Caco-2 (cell line): ENCODE measurements around the gene RHBDD1. TPM values are rescaled to one million over a fixed set of nuclear protein-coding genes. Genes with fewer than 3 reads are reported as not detected.

Experiments used
- BruUV-seq: library from RNA; stranded (reverse); fragments of 400-500 nt; replicated peaks from 2 replicates; lab custom pipeline; 2021; lab: Mats Ljungman, UMichigan
- CTCF ChIA-PET: fragments of 300-600 bp; sonication (Branson Sonifier 250); formaldehyde crosslinking; loops from one replicate; lab custom pipeline; 2022; ENCODE audit warnings: antibody characterized with exemption; lab: Charles Lee
- POLR2A ChIA-PET: fragments of 300-600 bp; sonication (Branson Sonifier 250); formaldehyde crosslinking; loops from one replicate; lab custom pipeline; 2022; ENCODE audit warnings: antibody characterized with exemption; lab: Charles Lee
- DNase-seq, 2 experiments: peaks; one replicate each; pipeline versions ENCODE4 v3.0.0 to v3.0.0-alpha.2; 2020 to 2022
- H3K27me3 ChIP-seq: replicated peaks from 2 replicates; pipeline ENCODE4 v1.6.0; 2011; ENCODE audit warnings: low read length; ENCODE audit not compliant: control insufficient read depth, insufficient read depth
- H3K36me3 ChIP-seq: 2 replicates; pipeline ENCODE4 v1.5.1; 2011; ENCODE audit warnings: low read length; ENCODE audit not compliant: control insufficient read depth, insufficient read depth
- H3K4me1 ChIP-seq: fragments of 250-450 bp; sonication (Bioruptor Pico); 2 replicates; pipeline ENCODE4 v1.5.1; 2020; ENCODE audit warnings: mild to moderate bottlenecking
- H3K4me3 ChIP-seq: 2 replicates; pipeline ENCODE4 v1.5.1; 2011; ENCODE audit warnings: low read depth, mild to moderate bottlenecking, control low read depth, low read length
- H3K9me3 ChIP-seq: fragments of 250-450 bp; sonication (Bioruptor Pico); 2 replicates; pipeline ENCODE4 v1.5.1; 2020; ENCODE audit warnings: mild to moderate bottlenecking, moderate library complexity
- H3K27ac Mint-ChIP-seq: one replicate; pipeline ENCODE4 v1.8.0; 2022; ENCODE audit warnings: mixed read lengths; ENCODE audit not compliant: unreplicated experiment
- H3K27me3 Mint-ChIP-seq: one replicate; pipeline ENCODE4 v1.8.0; 2022; ENCODE audit warnings: mixed read lengths; ENCODE audit not compliant: insufficient read depth, unreplicated experiment
- H3K36me3 Mint-ChIP-seq: one replicate; pipeline ENCODE4 v1.8.0; 2022; ENCODE audit warnings: mild to moderate bottlenecking, mixed read lengths; ENCODE audit not compliant: insufficient read depth, unreplicated experiment
- H3K4me1 Mint-ChIP-seq: one replicate; pipeline ENCODE4 v1.8.0; 2022; ENCODE audit warnings: low read depth, mixed read lengths; ENCODE audit not compliant: unreplicated experiment
- H3K4me3 Mint-ChIP-seq: one replicate; pipeline ENCODE4 v1.8.0; 2022; ENCODE audit warnings: mild to moderate bottlenecking, moderate library complexity, mixed read lengths; ENCODE audit not compliant: unreplicated experiment
- H3K9me3 Mint-ChIP-seq: one replicate; pipeline ENCODE4 v1.8.0; 2022; ENCODE audit warnings: mixed read lengths; ENCODE audit not compliant: unreplicated experiment
- intact Hi-C: fragments of 100-400 bp; cut with micrococcal nuclease; formaldehyde crosslinking; loops from one replicate; pipeline ENCODE4 v1.10.0; 2022; ENCODE audit not compliant: unreplicated experiment
- total RNA-seq: library from RNA; stranded (reverse); gene quantifications from 2 replicates; pipeline ENCODE4 v1.2.3, GENCODE V29; 2022
- TF ChIP-seq, protein P1 (sequence below), 2 experiments: fragments of 200-600 bp in 1 of 2; IDR thresholded peaks; 1 replicate in 1 of 2; 2 replicates in 1 of 2; pipeline versions ENCODE4 v1.5.1 to v1.8.0; 2011 to 2022; ENCODE audit warnings: antibody characterized with exemption in 1 of 2, control low read depth in 1 of 2, inconsistent platforms in 1 of 2, low read depth in 1 of 2, low read length in 1 of 2, mild to moderate bottlenecking in 1 of 2, moderate library complexity in 1 of 2; ENCODE audit not compliant: insufficient read depth in 1 of 2, severe bottlenecking in 1 of 2, unreplicated experiment in 1 of 2

The RHBDD1 gene
- total RNA-seq, 1 experiment from 2014 or later = 14.3 TPM

DNA sequence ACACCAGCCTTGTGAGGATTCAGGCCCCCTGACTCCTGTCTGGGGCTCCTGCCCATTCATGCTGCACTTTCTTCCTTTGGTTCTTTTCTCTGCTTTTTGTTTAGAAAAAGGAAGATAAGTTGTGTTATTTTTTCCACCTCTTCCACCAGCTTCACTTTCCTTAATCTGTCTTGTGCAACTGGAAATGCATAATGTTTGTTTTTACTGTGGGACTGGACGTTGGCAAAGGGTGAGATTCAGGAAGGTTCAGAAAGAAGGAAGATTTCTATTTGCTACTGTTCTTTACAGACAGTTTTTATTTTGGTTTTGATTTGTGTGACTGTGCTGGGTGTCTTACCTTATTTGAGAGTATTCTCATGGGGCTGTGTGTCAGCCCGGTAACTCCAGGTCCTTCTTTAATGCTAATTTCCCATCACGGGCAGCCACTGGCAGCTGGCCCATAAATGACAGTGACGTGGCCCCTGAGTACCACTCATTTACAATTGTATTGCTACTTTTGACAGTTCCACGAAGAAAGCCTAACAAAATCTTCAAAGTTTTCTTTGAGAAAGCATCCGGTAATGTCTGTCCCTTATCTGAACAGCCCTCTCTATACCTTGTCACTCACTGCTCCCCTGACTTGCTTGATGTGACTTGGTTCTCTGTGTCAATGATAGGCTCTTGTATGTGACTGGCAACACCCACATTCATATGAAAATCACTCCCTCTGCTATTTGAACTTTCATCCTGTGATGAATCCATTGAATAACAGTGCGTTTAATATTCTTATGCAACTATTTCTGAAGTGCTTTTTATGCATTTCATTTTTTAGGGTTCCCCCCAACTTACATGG, 32.7 kb downstream of the RHBDD1 start:
- TF ChIP-seq, protein P1, sequence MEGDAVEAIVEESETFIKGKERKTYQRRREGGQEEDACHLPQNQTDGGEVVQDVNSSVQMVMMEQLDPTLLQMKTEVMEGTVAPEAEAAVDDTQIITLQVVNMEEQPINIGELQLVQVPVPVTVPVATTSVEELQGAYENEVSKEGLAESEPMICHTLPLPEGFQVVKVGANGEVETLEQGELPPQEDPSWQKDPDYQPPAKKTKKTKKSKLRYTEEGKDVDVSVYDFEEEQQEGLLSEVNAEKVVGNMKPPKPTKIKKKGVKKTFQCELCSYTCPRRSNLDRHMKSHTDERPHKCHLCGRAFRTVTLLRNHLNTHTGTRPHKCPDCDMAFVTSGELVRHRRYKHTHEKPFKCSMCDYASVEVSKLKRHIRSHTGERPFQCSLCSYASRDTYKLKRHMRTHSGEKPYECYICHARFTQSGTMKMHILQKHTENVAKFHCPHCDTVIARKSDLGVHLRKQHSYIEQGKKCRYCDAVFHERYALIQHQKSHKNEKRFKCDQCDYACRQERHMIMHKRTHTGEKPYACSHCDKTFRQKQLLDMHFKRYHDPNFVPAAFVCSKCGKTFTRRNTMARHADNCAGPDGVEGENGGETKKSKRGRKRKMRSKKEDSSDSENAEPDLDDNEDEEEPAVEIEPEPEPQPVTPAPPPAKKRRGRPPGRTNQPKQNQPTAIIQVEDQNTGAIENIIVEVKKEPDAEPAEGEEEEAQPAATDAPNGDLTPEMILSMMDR (IDR thresholded peaks at IDR 0.05; ENCODE audit: insufficient read depth in 1 of 2, low read depth in 1 of 2, low read length in 1 of 2, severe bottlenecking in 1 of 2, unreplicated experiment in 1 of 2) = no peak
- ChIA-PET POLR2A (no interaction called here), CTCF (no interaction called here)
- Histone ChIP-seq H3K9me3 (no peaks in the 10 kb centered on the region), H3K27me3 (no peaks in the 10 kb centered on the region), H3K4me1 (no peaks in the 10 kb centered on the region), H3K36me3 (no peaks in the 10 kb centered on the region), H3K4me3 (no peak overlapping the region)
- Mint-ChIP-seq H3K4me1 (no peaks in the 10 kb centered on the region), H3K9me3 (no peaks in the 10 kb centered on the region), H3K36me3 (no peaks in the 10 kb centered on the region), H3K4me3 (no peak overlapping the region), H3K27ac (no peak overlapping the region), H3K27me3 (no peaks in the 10 kb centered on the region)
- intact Hi-C loops = no loop called here
- BruUV-seq = no TSS peak
- DNase-seq = no peak

DNA sequence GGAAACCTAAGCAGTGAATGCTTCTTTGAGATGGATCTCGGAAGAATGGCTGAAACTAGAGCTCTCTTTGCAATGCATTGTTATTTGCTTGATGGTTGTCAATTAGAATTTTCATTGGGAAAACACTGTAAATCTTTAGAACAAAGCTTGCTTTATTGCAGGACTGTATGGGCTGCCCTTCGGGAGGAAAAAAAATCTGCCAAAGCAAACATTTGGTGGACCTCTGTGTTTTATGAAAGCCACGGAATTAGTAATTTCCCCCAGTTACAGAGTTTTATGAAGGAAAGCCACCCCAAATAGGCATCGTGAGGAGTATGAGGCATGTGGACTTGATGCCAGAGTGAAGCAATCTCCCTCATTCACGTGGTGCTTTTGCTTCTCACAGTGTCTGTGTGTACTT, 33.5 kb downstream of the RHBDD1 start:
- H3K36me3 Mint-ChIP-seq = no peaks in the 10 kb centered on the region
- Histone ChIP-seq H3K27me3 (no peaks in the 10 kb centered on the region), H3K4me3 (no peak overlapping the region), H3K36me3 (no peaks in the 10 kb centered on the region), H3K4me1 (no peaks in the 10 kb centered on the region), H3K9me3 (no peaks in the 10 kb centered on the region)
- no peaks in the 10 kb centered on the region for H3K27me3 Mint-ChIP-seq
- H3K4me1 Mint-ChIP-seq = no peaks in the 10 kb centered on the region
- DNase-seq = no peak
- POLR2A ChIA-PET = no interaction called here
- H3K27ac Mint-ChIP-seq = no peak overlapping the region
- CTCF ChIA-PET = no interaction called here
- no peaks in the 10 kb centered on the region for H3K9me3 Mint-ChIP-seq
- no peak overlapping the region for H3K4me3 Mint-ChIP-seq
- TF ChIP-seq, protein P1 (IDR thresholded peaks at IDR 0.05; ENCODE audit: insufficient read depth in 1 of 2, low read depth in 1 of 2, low read length in 1 of 2, severe bottlenecking in 1 of 2, unreplicated experiment in 1 of 2) = no peak
- intact Hi-C loops = no loop called here
- no TSS peak for BruUV-seq

DNA sequence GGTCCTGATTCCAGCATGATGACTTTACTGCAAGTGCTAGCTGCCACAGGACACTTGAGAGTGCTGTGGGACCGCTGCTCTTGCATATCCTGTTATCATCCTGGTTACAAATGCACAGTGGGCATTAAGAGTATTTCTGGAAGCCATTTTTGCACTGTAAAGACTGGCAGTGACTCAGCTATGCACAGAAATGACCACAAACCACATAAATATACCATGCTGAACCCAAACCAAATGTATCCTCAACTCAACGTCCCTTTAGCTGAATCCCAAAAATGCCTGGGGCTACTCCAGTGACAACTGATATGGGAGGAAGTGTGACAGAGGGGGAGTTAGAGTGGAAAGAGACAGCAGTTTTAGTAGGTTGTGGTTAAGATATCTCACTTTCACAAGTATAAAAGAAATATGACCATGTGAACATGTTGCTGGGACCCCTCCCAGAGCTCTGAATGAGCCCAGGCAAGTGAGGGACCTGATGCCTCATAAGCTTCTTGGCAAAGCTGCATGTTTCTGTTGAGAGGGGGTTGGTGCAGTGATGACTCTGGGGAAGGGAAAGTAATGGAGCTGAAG, 37.3 kb downstream of the RHBDD1 start:
- POLR2A ChIA-PET = no interaction called here
- Mint-ChIP-seq H3K27ac (no peak overlapping the region), H3K4me1 (no peaks in the 10 kb centered on the region), H3K36me3 (no peaks in the 10 kb centered on the region), H3K9me3 (no peaks in the 10 kb centered on the region), H3K27me3 (no peaks in the 10 kb centered on the region), H3K4me3 (no peak overlapping the region)
- no peaks in the 10 kb centered on the region for H3K9me3 ChIP-seq
- CTCF ChIA-PET = no interaction called here
- intact Hi-C loops = no loop called here
- no peaks in the 10 kb centered on the region for H3K4me1 ChIP-seq
- DNase-seq = no peak
- no peak overlapping the region for H3K4me3 ChIP-seq
- H3K36me3 ChIP-seq = no peaks in the 10 kb centered on the region
- TF ChIP-seq, protein P1 (IDR thresholded peaks at IDR 0.05; ENCODE audit: insufficient read depth in 1 of 2, low read depth in 1 of 2, low read length in 1 of 2, severe bottlenecking in 1 of 2, unreplicated experiment in 1 of 2) = no peak
- no peaks in the 10 kb centered on the region for H3K27me3 ChIP-seq
- BruUV-seq = no TSS peak
